GM21515 (cell line): Measurements from ENCODE around the gene VRK3.

Experiments
- ATAC-seq: cut with Tn5 transposase; IDR thresholded peaks from one replicate; pipeline ENCODE4 v1.9.1; 2021; ENCODE audit not compliant: unreplicated experiment

VRK3 gene

DNA sequence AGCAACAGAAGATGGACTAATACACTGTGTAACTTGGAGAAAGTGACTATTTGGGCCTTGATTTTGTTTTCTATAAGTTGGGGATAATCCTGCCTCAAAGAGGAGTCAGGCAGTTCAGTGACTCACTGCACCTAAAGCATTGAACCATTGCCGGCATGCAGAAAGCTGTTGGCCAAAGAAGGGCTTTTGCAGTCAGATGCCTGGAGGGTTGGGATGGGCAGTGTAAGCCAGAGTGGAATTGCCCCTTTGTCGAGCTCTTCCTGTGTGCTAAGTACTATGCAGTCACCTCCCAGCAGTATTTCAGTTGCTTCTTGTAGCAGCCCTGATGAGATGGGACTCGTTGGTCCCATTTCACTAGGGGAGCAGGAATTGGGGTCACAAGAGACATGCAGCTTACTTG is 11.7 kb upstream of the VRK3 start:
- ATAC-seq, result no peak

DNA sequence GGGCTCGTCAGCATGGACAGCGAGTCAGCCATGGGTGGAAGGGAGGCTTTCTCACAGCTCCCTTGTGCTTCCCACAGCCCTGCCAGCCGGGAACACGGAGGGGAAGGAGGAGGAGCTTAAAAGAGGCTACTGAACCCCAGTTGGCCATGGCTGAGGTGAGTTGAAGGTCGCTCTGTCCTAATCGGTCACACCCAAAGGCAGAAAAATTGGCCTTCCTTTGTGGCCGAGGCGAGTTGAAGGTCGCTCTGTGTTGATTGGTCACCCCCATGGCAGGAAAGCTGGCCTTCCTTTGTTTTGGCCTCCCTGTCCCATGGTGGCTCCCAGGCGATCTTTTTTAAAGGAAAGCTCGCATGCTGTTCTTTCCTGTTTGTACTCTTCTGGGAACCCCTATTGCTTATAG is 5.8 kb upstream of the VRK3 start:
- no peak for ATAC-seq

DNA sequence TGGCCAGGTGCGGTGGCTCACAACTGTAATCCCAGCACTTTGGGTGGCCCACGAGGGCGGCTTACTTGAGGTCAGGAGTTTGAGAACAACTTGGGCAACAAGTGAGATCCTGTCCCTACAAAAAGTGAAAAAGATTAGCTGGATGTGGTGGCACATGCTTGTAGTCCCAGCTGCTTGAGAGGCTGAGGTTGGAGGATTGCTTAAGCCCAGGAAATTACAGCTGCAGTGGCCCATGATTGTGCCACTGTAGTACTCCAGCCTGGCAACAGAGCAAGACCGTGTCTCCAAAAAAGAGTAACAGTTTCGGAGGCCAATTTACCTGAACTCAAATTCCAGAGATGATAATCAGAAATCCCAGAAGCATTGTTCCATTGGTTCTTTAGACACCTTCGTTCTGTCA is 5.1 kb upstream of the VRK3 start:
- ATAC-seq, result no peak

DNA sequence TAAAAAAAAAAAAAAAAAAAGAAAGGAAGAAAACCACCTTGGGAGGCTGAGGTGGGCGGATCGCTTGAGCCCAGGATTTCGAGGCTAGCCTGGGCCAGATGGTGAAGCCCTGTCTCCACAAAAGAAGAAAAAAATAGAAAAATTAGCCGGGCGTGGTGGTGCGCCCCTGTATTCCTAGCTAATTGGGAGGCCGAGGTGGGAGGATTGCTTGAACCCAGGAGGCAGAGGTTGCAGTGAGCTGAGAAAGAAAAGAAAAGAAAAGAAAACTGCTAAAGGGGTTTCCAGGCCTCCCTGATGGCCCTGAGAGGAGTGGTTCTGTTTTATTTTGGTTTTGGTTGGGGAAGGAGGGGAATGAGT is 1.4 kb upstream of the VRK3 start:
- no peak for ATAC-seq

DNA sequence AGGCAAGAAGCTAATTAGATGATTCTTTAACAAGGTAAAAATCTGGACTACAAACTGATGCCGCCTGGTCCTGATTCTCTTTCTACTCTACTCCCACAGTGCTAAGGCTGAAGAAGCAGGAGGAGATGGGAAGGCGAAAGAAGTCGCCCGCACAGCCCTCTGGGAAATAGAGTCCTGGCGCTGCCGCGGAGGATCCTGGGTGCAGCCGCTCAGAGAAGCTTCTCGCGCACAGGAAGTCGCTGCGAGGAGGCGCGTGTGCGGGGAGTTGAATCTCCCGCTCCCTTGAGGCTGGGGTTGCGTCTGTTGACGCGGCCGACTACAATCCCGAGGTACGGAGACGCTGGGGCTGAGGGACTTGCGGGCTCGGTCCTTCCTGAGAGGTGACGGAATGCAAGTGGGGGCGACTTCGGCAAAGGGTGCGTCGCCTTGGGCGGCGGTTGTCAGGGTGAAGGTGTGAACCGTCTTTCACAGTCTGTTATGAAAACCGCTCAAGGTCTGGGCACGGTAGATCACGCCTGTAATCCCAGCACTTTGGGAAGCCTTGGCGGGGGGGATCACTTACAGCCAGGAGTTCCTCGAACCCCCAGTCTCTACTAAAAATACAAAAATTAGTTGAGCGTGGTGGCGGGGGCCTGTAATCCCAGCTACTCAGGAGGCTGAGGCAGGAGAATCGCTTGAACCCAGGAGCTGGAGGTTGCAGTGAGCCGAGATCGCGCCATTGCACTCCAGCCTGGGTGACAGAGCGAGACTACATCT is 800 bp upstream of the VRK3 start, which contains the start of gene ZNF473:
Gene ZNF473, plus strand, starts transcription at position 212 of the 756 bp plus-strand sequence. CDS start 5,078 bp downstream, outside the sequence.
- ATAC-seq, result peak; percentile 61

DNA sequence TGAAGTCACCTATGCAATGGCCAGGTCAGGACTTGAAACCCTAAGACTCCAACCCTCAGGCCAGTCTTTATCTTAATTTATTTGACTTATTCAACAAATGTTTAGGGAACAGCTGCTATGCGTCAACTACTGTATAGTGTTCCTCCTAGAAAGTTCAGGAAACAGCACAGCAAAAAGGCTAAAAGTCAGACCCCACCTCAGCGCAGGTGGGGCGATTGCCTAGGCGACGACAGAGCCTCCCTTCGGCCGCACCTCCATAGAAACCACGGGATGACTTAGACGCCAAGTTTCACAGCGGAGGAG is 502 bp downstream of the VRK3 start:
- no peak for ATAC-seq

DNA sequence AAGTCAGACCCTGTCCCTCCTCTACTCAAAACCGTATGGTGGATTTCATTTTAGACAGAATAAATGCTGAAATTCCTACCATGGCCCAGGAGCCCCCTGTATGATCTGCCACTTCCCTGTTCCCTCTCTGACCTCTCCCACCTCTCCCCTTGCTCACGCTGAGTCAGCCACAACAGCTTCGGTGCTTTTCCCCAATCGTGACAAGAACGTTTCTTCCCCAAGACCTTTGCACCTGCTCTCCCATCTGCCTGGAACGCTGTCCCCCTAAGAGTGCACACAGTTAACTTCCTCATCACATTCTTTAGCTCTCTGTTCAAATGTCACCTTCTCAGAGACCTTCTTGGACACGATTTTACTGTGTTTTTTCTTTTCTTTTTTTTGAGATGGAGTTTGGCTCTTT is 2.3 kb downstream of the VRK3 start:
- ATAC-seq, result no peak

DNA sequence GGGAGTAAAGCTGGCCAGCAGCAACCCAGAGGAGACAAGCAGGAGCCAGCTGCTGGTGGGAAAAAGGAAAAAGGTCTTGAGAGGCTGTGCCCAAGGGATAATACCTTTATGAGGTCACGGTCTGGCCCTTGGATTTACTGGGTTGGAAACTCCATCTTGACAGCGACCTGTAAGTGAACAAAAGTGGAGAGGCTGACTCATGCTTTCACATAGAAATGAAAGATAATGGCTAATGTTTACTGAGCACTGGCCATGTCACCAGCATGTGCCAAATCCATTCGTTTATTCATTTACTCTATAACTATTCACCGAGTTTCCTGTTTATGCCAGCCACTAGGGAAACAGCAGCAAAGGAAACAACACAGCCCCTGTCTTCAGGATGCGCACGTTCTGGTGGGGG is 4.7 kb downstream of the VRK3 start:
- ATAC-seq, result no peak

DNA sequence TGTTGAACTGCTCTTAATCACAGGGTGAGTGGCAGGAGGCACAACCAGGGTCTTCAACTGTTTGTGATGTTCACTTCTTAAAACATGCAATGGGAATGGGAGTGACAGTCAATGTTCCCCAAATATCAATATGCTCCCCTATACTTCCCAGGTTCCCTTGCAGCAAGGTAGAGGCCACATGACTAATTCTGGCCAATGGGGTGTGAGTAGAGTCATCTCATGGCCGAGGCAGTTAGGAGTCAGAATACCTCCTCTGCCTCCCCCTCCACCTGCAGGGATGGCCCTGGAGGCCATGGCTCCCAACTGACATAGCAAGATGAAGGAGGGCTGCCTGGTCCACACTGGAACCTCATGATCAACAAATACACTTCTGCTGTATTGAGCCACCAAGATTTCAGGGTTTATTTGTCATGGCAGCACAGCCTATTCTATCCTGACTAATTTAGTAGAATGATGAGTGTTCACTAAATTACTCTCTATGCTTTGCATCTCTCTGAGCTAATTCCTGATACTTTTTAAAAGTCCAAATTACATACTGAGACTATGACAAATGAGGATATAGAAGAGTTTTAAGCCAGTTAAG is 8.9 kb downstream of the VRK3 start:
- no peak for ATAC-seq

DNA sequence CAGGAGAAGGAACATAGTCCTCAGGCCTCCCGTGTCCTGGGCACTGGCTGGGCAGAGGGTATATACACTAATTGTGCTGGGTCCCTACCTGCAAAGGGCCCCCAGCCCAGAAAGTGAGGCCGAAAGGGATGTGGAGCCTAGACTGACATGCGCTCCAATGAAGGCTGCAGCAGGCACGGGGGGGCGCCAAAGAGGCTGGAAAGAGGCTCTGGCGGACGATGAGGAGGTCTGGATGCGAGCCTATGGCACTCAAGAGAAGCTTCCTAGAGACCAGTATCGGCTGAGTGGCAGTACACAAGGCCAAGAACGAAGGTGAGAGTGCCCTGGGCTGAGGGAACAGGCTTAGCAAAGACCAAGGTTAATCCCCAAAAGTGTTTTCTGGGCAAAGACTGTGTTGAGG is 16.6 kb downstream of the VRK3 start:
- ATAC-seq, result no peak

DNA sequence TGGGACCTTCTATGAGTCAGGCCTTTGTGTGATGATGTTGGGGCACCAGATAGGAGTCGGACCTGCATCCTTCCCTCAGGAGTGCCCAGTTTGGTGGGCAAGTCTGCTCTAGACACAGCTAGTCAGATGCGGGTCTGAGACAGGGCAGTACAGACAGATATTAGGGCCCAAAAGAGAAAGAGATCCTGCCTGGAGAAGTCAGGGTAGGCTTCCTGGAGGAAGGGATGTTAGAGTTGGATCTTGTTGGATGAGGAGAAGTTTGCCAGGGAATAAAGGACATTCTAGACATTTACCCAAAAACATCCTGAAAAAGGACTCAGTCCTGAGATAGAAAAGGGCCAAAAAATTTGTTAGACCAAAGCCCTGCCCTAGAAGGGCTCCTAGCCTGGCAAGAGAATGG is 17.2 kb downstream of the VRK3 start:
- no peak for ATAC-seq

DNA sequence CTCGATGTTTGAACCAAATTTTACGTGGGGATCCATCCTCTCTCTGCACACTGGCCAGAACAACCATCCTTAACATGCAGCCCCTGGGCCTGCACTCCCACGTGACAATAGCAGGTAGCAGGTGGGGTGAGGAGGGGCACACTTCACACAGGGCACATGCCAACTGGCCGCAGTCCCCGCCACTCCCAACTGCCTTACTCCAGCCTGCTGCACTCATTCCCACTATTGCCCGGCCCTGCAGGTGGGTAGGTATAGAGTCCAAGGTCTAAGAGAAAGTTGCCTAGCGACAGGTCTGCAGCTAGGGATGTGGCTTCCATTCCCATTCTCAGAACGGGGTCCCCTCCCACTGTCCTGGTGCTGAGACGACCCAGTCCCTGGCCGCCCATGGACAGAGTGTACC is 18.0 kb downstream of the VRK3 start:
- ATAC-seq, result no peak

DNA sequence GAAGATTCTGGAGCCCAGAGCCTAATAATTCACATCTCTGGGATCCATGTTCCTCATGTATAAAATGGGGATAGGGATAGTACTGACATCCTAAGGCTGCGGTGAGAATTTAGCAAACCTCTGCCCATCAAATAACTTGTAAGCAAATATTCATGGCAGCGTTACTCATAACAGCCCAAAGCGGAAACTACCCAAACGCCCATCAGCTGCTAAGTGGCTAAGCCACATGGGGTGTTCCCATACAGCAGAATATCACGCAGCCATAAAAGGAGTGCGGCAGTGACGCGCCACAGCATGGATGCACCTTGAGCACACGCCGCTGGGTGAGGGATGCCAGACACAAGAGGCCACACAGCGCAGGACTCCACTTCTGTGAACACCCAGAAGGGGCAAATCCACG is 19.7 kb downstream of the VRK3 start:
- no peak for ATAC-seq

DNA sequence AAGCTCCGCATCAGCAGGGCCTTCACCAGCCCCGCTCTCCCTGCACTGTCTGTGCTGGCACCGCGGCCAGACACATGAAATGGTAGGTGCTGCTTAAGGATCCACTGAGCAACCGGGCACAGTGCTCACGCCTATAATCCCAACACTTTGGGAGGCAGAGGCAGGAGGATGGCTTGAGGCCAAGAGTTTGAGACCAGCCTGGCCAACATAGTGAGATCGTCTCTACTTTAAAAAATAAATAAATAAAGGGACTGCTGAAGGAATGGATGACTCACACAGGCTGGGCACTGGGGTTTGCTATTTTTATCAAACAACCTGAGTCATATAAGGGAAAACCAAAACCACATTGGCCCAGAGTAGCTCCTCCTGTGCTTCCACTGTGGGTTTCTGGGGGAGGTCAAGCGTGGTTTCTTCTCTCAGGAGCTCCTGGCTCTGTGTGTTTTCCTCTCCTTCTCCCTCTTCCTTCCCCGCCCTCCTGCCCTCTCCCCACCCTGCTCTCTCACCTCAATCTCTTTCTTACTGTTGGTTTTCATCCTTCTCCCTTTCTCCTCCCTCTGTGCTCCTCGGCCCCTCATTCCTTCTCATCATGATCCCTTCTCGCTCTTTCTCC is 21.3 kb downstream of the VRK3 start:
- ATAC-seq, result no peak

DNA sequence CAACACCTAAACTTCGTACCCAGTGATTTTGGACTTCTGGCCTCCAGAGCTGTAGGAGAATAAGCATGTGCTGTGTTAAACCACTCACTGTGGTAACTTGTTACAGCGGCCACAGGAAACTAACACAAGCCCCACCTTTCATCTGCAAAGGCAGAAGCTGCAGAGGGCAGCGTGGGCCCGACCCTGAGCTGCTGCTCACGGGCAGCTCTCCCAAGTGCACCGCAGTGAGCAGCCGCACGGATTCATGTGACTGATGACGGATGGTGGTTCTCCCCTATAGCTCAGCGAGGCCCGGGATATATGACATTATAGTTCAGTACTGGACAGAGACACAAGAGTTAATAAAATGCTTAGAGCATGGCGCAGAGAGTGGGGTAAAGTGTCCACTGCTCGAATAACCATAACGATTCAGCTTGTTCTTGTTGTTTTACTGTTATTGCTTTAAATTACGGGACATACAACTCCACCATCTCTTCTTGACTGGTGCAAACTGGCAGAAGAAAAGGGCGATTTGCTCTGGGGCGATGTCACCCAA is 21.9 kb downstream of the VRK3 start:
- no peak for ATAC-seq

DNA sequence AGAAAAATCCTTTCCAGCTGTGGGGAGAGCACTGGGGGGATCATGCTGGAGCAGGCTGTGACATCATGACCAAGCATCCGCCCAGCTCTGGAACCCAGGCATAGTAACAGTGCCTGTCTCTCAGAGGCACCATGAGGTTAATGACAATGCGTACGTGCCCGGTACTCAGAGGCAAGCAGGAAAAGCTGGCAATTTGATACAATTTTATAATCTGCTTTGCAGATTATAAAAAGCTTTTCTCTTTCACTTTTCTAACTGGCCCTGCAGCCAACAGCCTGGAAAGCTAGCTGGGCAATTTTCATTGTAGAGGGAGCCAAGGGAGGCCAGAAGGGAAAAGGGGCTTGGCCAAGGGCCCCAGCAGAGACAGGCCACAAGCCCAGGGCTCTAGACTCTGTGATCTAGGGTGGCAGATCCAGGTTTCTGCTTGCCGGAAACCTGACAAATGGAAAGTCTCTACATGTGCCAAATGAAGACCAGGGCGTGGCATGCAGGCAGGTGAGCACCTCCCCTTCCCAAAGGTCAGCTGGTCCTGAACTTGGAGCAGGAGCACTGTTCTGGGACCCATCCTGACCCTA is 22.7 kb downstream of the VRK3 start:
- no peak for ATAC-seq

DNA sequence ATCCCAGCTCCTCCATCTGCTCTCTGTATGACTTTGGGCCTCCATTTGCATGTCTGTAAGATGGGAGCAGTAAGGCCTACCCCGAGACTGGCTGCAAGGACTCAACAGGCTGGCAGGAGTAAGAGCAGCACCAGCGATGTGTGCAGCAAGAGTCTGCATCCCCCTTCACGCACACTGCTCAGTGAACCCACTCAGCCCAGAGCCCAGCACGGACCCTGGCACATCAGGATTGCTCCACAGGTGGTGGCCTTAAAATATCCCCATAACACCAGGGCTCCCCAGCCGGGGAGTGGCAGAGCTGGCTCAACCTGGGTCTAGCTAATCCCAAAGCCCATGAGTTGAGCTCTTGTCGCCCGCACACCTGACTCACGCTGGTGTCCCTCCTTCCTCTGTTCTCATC is 23.4 kb downstream of the VRK3 start:
- no peak for ATAC-seq

DNA sequence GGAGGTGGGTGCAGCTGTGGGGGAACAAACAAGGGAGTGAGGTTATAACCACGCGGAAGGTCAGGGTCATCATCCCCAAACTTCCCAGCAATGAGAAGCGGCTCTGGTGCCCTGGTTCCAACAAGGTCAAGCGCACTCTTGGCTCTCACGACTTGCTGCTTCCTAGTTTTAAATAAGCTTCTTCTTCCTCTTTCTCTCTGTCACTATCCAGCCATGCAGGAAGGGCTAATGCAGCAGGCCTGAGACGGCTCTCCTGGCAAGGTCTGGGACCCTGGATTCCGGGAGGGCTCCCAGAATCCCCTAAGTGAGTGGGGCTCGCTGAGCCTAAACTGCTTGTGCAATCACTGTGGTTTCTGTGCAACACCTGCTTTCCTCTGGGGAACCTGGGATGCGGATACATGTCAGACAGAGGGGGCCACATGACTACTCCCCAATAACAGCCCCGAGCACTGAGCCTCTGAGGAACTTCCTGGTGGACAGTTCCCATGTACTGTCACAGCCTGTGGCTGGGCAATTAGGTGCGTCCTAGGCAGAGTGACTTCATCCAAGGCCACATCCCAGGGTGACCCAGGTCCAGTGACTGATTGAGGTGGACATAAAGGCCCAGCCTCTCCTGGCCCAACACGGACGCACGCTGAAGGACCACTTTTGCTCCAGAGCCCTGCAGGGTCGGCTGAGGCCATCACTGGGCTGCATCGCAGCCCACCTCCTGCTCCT is 24.2 kb downstream of the VRK3 start:
- ATAC-seq, result no peak

DNA sequence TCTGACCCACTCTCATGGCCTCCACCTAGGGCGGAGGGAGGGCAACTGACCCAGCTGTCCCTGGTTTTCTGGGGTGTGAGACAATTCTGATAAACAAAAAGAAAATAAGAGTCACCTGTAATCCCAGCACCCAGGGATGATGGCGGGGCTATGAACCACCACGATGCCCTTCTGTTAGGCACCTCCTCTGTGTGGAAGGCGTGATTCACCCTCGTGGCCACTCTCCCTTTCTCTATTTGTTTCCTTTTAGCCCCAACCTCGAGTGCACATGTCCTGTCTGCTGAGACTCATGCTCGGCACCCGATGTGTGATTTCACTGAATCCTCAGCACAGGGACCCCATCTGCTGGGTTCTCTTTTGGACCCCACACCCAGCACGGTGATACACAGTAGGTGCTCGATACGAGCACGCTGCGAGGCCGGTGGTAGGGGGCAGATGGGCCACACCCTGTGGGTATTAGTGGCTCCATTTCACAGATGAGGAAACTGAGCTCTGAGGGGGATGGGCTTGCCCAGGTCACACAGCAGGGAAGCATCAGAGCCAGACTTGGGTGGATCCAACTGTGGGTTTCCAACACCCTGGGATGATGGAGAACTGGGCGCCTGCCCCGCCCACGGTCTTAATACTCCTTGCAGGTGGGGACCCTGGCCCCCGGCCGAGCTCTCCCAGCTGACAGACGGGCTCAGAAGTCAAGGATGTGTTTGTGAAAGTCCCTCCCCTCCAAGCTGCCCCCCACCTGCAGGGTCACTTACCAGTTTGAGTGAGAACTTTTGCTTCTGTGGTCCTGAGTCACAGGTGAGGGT is 24.9 kb downstream of the VRK3 start:
- no peak for ATAC-seq

DNA sequence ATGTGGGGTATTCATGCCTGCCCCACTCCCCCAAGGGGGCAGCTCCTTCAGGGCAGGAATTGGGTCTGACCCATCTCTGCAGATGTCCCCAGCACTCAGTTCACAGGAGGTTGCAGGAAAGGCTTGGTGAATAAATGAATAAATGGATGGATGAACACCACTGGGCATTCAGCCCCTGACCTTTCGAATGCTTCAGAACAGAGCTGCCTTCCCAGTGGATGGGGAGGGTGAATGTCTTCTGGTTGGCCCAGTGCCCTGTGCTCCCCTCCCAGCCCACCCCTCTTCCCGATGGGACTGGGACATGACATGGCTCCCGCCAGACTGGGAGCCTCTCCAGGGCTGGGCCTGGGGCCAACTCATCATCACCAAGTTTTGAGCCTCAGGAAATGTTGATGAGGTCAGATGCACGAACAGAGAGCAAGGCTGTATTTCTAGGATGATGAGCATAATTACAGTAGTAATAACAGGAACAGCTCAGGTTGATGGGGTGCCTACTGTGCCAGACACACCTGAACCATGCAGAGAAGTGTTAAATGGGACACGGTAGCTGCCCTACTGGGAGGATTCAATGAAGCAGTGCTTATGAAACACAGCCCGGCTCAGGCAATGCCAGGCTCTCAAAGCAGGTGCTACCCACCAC is 25.7 kb downstream of the VRK3 start:
- no peak for ATAC-seq
